Measurements from ENCODE around the gene PIAS1. TPM values are rescaled to one million over a fixed set of nuclear protein-coding genes. Genes with fewer than 3 reads are reported as not detected.

The PIAS1 gene
- total RNA-seq, 2 experiments from 2014 or later, result 44.1 to 59.0 TPM

- no peaks in the 10 kb centered on the region for H3K9me3 ChIP-seq (ENCODE audit: low read length)
- no peaks in the 10 kb centered on the region for H3K9me2 ChIP-seq (ENCODE audit: insufficient read depth, low read length)
- no peak for DNase-seq (ENCODE audit: low spot score)
- POLR2A ChIA-PET, result interaction anchor here (0.7 to 1.0 kb wide), 3 partner anchors 22 to 112 kb away, joined by 3 to 4 read pairs (median 3); no protein-coding TSS in a partner anchor
- H3K4me3 ChIP-seq (ENCODE audit: low read depth, low read length, poor library complexity, severe bottlenecking), result no peak overlapping the region
- CTCF ChIA-PET (ENCODE audit: unreplicated experiment), result no interaction called here
- intact Hi-C loops (cut with micrococcal nuclease; ENCODE audit: unreplicated experiment), result no loop called here
- H2AFZ ChIP-seq (ENCODE audit: low read length), result no peak overlapping the region
- TF ChIP-seq EZH2phosphoT487 (IDR thresholded peaks at IDR 0.05; ENCODE audit: borderline replicate concordance, low read depth, low read length) (no peak), CTCF (conservative IDR thresholded peaks at IDR 0.05; ENCODE audit: low read length) (no peak)
- H3K27ac ChIP-seq (ENCODE audit: low read depth, low read length, poor library complexity, severe bottlenecking), result no peak overlapping the region
- peaks cover 100% of the 10 kb centered on the region for H3K79me2 ChIP-seq (ENCODE audit: insufficient read depth, low read depth, low read length)
- peaks cover 17% of the 10 kb centered on the region for H3K4me1 ChIP-seq (ENCODE audit: insufficient read depth, low read length, poor library complexity, severe bottlenecking)
- H4K20me1 ChIP-seq (ENCODE audit: insufficient read depth, low read length), result peaks cover 37% of the 10 kb centered on the region
- no TSS peak for BruUV-seq (replicated peaks)
- H3K4me2 ChIP-seq (ENCODE audit: low read length), result no peak overlapping the region
- H3K36me3 ChIP-seq (ENCODE audit: insufficient read depth, low read length), result peaks cover 22% of the 10 kb centered on the region
These were observed 28.6 kb downstream of the PIAS1 start for GRCh38 chr15:68082735-68083134.

DNA sequence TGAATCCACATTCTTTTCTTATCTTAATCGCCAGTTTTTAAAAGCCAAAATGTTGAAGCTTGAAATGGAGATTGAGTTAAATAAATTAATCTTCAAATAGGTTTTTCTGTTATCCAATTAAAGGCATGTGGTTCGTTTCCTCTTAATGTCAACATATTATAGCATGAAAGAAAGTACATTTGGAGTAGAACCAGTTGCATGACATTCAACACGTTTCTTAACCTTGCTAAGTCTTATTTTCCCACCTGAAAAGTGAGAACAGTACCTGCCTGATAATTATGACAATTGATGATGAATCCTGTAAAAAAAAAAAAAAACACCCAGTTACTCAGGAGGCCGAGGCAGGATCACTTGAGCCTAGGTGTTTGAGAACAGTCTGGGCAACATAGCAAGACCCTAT, 29.3 kb downstream of the PIAS1 start:
- Histone ChIP-seq H3K9me2 (ENCODE audit: insufficient read depth, low read length) (no peaks in the 10 kb centered on the region), H3K27ac (ENCODE audit: low read depth, low read length, poor library complexity, severe bottlenecking) (no peak overlapping the region), H3K4me2 (ENCODE audit: low read length) (no peak overlapping the region), H3K79me2 (ENCODE audit: insufficient read depth, low read depth, low read length) (peaks cover 100% of the 10 kb centered on the region), H3K4me1 (ENCODE audit: insufficient read depth, low read length, poor library complexity, severe bottlenecking) (peaks cover 17% of the 10 kb centered on the region), H3K9me3 (ENCODE audit: low read length) (no peaks in the 10 kb centered on the region), H2AFZ (ENCODE audit: low read length) (no peak overlapping the region), H4K20me1 (ENCODE audit: insufficient read depth, low read length) (peaks cover 37% of the 10 kb centered on the region), H3K4me3 (ENCODE audit: low read depth, low read length, poor library complexity, severe bottlenecking) (no peak overlapping the region), H3K36me3 (ENCODE audit: insufficient read depth, low read length) (peaks cover 28% of the 10 kb centered on the region)
- POLR2A ChIA-PET, result interaction anchor here (0.7 kb wide), 1 partner anchor 9 kb away, joined by 3 read pairs; no protein-coding TSS in a partner anchor
- intact Hi-C loops (cut with micrococcal nuclease; ENCODE audit: unreplicated experiment), result no loop called here
- DNase-seq (ENCODE audit: low spot score), result no peak
- TF ChIP-seq EZH2phosphoT487 (IDR thresholded peaks at IDR 0.05; ENCODE audit: borderline replicate concordance, low read depth, low read length) (no peak), CTCF (conservative IDR thresholded peaks at IDR 0.05; ENCODE audit: low read length) (no peak)
- BruUV-seq (replicated peaks), result no TSS peak
- CTCF ChIA-PET (ENCODE audit: unreplicated experiment), result no interaction called here

DNA sequence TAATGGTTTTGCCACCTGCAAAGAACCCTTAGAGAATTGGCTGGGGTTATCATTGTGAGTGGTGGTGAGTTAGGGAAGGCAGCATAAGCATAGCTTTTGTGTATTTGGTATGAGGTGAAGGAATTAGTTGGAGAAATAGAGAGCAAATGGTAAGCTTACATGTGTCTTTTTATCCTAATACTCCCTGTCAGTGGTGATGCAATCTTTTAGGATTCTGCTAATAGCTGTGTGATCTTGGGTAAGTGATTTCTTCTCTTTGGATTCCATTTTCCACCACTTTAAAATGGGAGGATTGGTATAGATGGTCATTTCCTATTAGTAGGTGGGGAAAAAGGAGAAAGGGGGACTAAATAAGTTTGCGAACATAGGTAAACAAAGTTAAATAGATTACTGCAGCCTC, 30.9 kb downstream of the PIAS1 start:
- peaks cover 37% of the 10 kb centered on the region for H4K20me1 ChIP-seq (ENCODE audit: insufficient read depth, low read length)
- H3K4me3 ChIP-seq (ENCODE audit: low read depth, low read length, poor library complexity, severe bottlenecking), result no peak overlapping the region
- DNase-seq (ENCODE audit: low spot score), result no peak
- H3K27ac ChIP-seq (ENCODE audit: low read depth, low read length, poor library complexity, severe bottlenecking), result no peak overlapping the region
- peaks cover 98% of the 10 kb centered on the region for H3K79me2 ChIP-seq (ENCODE audit: insufficient read depth, low read depth, low read length)
- no peak overlapping the region for H2AFZ ChIP-seq (ENCODE audit: low read length)
- ChIA-PET CTCF (ENCODE audit: unreplicated experiment) (no interaction called here), POLR2A (interaction anchor here (0.6 to 1.5 kb wide), 4 partner anchors 11 to 749 kb away, joined by 3 to 5 read pairs (median 4); no protein-coding TSS in a partner anchor)
- no TSS peak for BruUV-seq (replicated peaks)
- TF ChIP-seq CTCF (conservative IDR thresholded peaks at IDR 0.05; ENCODE audit: low read length) (no peak), EZH2phosphoT487 (IDR thresholded peaks at IDR 0.05; ENCODE audit: borderline replicate concordance, low read depth, low read length) (no peak)
- no peaks in the 10 kb centered on the region for H3K9me2 ChIP-seq (ENCODE audit: insufficient read depth, low read length)
- H3K4me2 ChIP-seq (ENCODE audit: low read length), result no peak overlapping the region
- intact Hi-C loops (cut with micrococcal nuclease; ENCODE audit: unreplicated experiment), result no loop called here
- H3K9me3 ChIP-seq (ENCODE audit: low read length), result no peaks in the 10 kb centered on the region
- peaks cover 17% of the 10 kb centered on the region for H3K4me1 ChIP-seq (ENCODE audit: insufficient read depth, low read length, poor library complexity, severe bottlenecking)
- H3K36me3 ChIP-seq (ENCODE audit: insufficient read depth, low read length), result peaks cover 39% of the 10 kb centered on the region
